ENCODE results near the gene NFX1.

Gene NFX1

GRCh38 chr9:33267151-33267767 lies 23.1 kb upstream of the NFX1 start:
- no peak for DNase-seq

GRCh38 chr9:33270146-33270545 lies 20.2 kb upstream of the NFX1 start:
- DNase-seq, result no peak

- DNase-seq, result no peak
Observed at GRCh38 chr9:33272061-33272460, 18.3 kb upstream of the NFX1 start.

- DNase-seq, result no peak
Observed at GRCh38 chr9:33273266-33273971, 16.9 kb upstream of the NFX1 start.

- no peak for DNase-seq
Observed at GRCh38 chr9:33273972-33274328, 16.4 kb upstream of the NFX1 start.

GRCh38 chr9:33277484-33277883 lies 12.8 kb upstream of the NFX1 start:
- no peak for DNase-seq

GRCh38 chr9:33285502-33285901 lies 4.8 kb upstream of the NFX1 start:
- no peak for DNase-seq

GRCh38 chr9:33287087-33287490 lies 3.2 kb upstream of the NFX1 start:
- peak; percentile 67 for DNase-seq

- no peak for DNase-seq
Observed at GRCh38 chr9:33288235-33288634, 2.1 kb upstream of the NFX1 start.

GRCh38 chr9:33288828-33289483 lies 1.4 kb upstream of the NFX1 start:
- no peak for DNase-seq

GRCh38 chr9:33289496-33289895 lies 820 bp upstream of the NFX1 start:
- DNase-seq, result no peak

- no peak for DNase-seq
Observed at GRCh38 chr9:33289936-33290246, 425 bp upstream of the NFX1 start.

- DNase-seq, result no peak
Observed at GRCh38 chr9:33291031-33291397, 698 bp downstream of the NFX1 start.

- no peak for DNase-seq
Observed at GRCh38 chr9:33291901-33292300, 1.6 kb downstream of the NFX1 start.

- no peak for DNase-seq
Observed at GRCh38 chr9:33293782-33294181, 3.5 kb downstream of the NFX1 start.

- DNase-seq, result no peak
Observed at GRCh38 chr9:33294670-33295432, 4.5 kb downstream of the NFX1 start.

GRCh38 chr9:33295571-33295970 lies 5.3 kb downstream of the NFX1 start:
- no peak for DNase-seq

- DNase-seq, result no peak
Observed at GRCh38 chr9:33297432-33297831, 7.1 kb downstream of the NFX1 start.

GRCh38 chr9:33300546-33300945 lies 10.2 kb downstream of the NFX1 start:
- no peak for DNase-seq

GRCh38 chr9:33304362-33304761 lies 14.0 kb downstream of the NFX1 start:
- no peak for DNase-seq

GRCh38 chr9:33306037-33306436 lies 15.7 kb downstream of the NFX1 start:
- DNase-seq, result no peak

- DNase-seq, result no peak
Observed at GRCh38 chr9:33307067-33307466, 16.8 kb downstream of the NFX1 start.

- DNase-seq, result no peak
Observed at GRCh38 chr9:33309903-33310302, 19.6 kb downstream of the NFX1 start.

- no peak for DNase-seq
Observed at GRCh38 chr9:33310748-33311147, 20.4 kb downstream of the NFX1 start.
